ENCODE data around the gene FHIP1A.

DNA sequence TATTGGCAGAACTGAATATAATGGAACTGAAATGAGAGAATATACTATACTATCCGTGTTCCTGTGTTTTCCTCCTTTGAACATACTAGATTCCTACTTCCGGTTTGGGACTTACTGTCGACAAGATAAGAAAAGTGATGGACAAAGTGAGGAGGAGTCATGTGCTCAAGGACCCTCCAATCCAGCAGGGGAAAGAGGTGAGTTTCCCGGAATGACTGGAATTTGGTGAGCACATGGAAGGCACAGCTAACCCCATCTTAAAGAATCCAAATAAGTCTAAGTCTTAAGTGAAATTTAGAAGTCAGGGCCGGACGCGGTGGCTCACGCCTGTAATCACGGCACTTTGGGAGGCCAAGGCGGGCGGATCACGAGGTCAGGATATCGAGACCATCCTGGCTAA lies 47.0 kb upstream of the FHIP1A start:
- TF ChIP-seq CTCF (IDR thresholded peaks at IDR 0.05) (no peak), POLR2AphosphoS5 (IDR thresholded peaks at IDR 0.05; ENCODE audit: low read depth, low read length) (no peak)

Measured in SK-N-SH (cell line).